HUES48 (cell line): Measurements from ENCODE around the gene RGS11.
A peak's percentile ranks its signal among the peaks of the same experiment; 100 is the strongest.

Source experiments
- H3K27ac ChIP-seq: one replicate; pipeline ENCODE4 v1.7.0; 2013; ENCODE audit warnings: low read depth, low read length, inconsistent platforms
- H3K27me3 ChIP-seq: 2 replicates; pipeline ENCODE4 v1.6.1; 2013; ENCODE audit warnings: mild to moderate bottlenecking, low read length; ENCODE audit not compliant: control insufficient read depth, insufficient read depth
- H3K36me3 ChIP-seq: 2 replicates; pipeline ENCODE4 v1.6.1; 2013; ENCODE audit warnings: low read length; ENCODE audit not compliant: control insufficient read depth, insufficient read depth
- H3K4me1 ChIP-seq: 2 replicates; pipeline ENCODE4 v1.6.1; 2013; ENCODE audit warnings: mild to moderate bottlenecking, low read length; ENCODE audit not compliant: control insufficient read depth, insufficient read depth
- H3K4me3 ChIP-seq: 2 replicates; pipeline ENCODE4 v1.5.1; 2013; ENCODE audit warnings: mild to moderate bottlenecking, low read depth, low read length
- H3K9ac ChIP-seq: 2 replicates; pipeline ENCODE4 v1.6.1; 2013; ENCODE audit warnings: mild to moderate bottlenecking, low read depth, low read length, moderate library complexity
- H3K9me3 ChIP-seq: 2 replicates; pipeline ENCODE4 v1.6.1; 2013; ENCODE audit warnings: low read length; ENCODE audit not compliant: control insufficient read depth, insufficient read depth

RGS11 gene

GRCh38 chr16:275786-276232 is at the start of gene RGS11:
Gene RGS11 (minus strand): TSS chr16:275944. CDS start chr16:275911, 33 bp downstream.
- Histone ChIP-seq H3K9ac (no peak within 1 kb of the TSS), H3K4me1 (no peaks in the 10 kb centered on the region), H3K27ac (no peak within 1 kb of the TSS), H3K4me3 (peak within 1 kb of the TSS; percentile 65), H3K36me3 (no peaks in the 10 kb centered on the region), H3K27me3 (peaks cover 37% of the 10 kb centered on the region), H3K9me3 (no peaks in the 10 kb centered on the region)

GRCh38 chr16:324451-325334 is 48.9 kb upstream of the RGS11 start:
- peaks cover 15% of the 10 kb centered on the region; the same call in 1 of the 2 replicates for H3K4me1 ChIP-seq
- no peaks in the 10 kb centered on the region for H3K9me3 ChIP-seq
- no peak overlapping the region for H3K27ac ChIP-seq
- H3K4me3 ChIP-seq, result no peak overlapping the region
- 0 out of 2 replicates have a peak overlapping the region, but pooled peaks have one; percentile 30 for H3K9ac ChIP-seq
- H3K27me3 ChIP-seq, result no peaks in the 10 kb centered on the region
- no peaks in the 10 kb centered on the region for H3K36me3 ChIP-seq

GRCh38 chr16:324201-324450 is 48.4 kb upstream of the RGS11 start:
- no peak overlapping the region for H3K4me3 ChIP-seq
- no peak overlapping the region for H3K9ac ChIP-seq
- H3K4me1 ChIP-seq, result peaks cover 18% of the 10 kb centered on the region; the same call in 1 of the 2 replicates
- H3K27ac ChIP-seq, result no peak overlapping the region
- no peaks in the 10 kb centered on the region for H3K9me3 ChIP-seq
- H3K27me3 ChIP-seq, result no peaks in the 10 kb centered on the region
- no peaks in the 10 kb centered on the region for H3K36me3 ChIP-seq

- Histone ChIP-seq H3K9ac (no peak overlapping the region), H3K4me1 (peaks cover 25% of the 10 kb centered on the region; the same call in 1 of the 2 replicates), H3K36me3 (no peaks in the 10 kb centered on the region), H3K9me3 (no peaks in the 10 kb centered on the region), H3K4me3 (no peak overlapping the region), H3K27me3 (no peaks in the 10 kb centered on the region), H3K27ac (no peak overlapping the region)
These were observed 46.9 kb upstream of the RGS11 start for GRCh38 chr16:322476-323143.

- Histone ChIP-seq H3K9ac (no peak overlapping the region), H3K4me3 (no peak overlapping the region), H3K9me3 (no peaks in the 10 kb centered on the region), H3K27ac (no peak overlapping the region), H3K27me3 (no peaks in the 10 kb centered on the region), H3K4me1 (peaks cover 25% of the 10 kb centered on the region; the same call in 1 of the 2 replicates), H3K36me3 (no peaks in the 10 kb centered on the region)
These were observed 45.8 kb upstream of the RGS11 start for GRCh38 chr16:321532-321931.

GRCh38 chr16:320206-320605 is 44.5 kb upstream of the RGS11 start:
- no peak overlapping the region for H3K9ac ChIP-seq
- H3K36me3 ChIP-seq, result no peaks in the 10 kb centered on the region
- H3K27ac ChIP-seq, result no peak overlapping the region

GRCh38 chr16:318628-319027 is 42.9 kb upstream of the RGS11 start:
- no peak overlapping the region for H3K9ac ChIP-seq

More at GRCh38 chr16:320206-320605, 44.5 kb upstream of the RGS11 start:
- no peaks in the 10 kb centered on the region for H3K9me3 ChIP-seq
- peaks cover 18% of the 10 kb centered on the region; the same call in 1 of the 2 replicates for H3K4me1 ChIP-seq
- H3K4me3 ChIP-seq, result no peak overlapping the region
- H3K27me3 ChIP-seq, result no peaks in the 10 kb centered on the region

GRCh38 chr16:317583-317982 is 41.8 kb upstream of the RGS11 start:
- H3K36me3 ChIP-seq, result peaks cover 23% of the 10 kb centered on the region
- H3K4me1 ChIP-seq, result peaks cover 10% of the 10 kb centered on the region; the same call in 1 of the 2 replicates
- no peaks in the 10 kb centered on the region for H3K27me3 ChIP-seq
- no peak overlapping the region for H3K27ac ChIP-seq
- H3K4me3 ChIP-seq, result no peak overlapping the region
- no peaks in the 10 kb centered on the region for H3K9me3 ChIP-seq
- H3K9ac ChIP-seq, result no peak overlapping the region

More at GRCh38 chr16:318628-319027, 42.9 kb upstream of the RGS11 start:
- H3K9me3 ChIP-seq, result no peaks in the 10 kb centered on the region
- no peaks in the 10 kb centered on the region for H3K27me3 ChIP-seq
- H3K4me1 ChIP-seq, result peaks cover 10% of the 10 kb centered on the region; the same call in 1 of the 2 replicates
- H3K4me3 ChIP-seq, result no peak overlapping the region
- peak overlapping the region; percentile 38 for H3K27ac ChIP-seq
- H3K36me3 ChIP-seq, result peaks cover 14% of the 10 kb centered on the region

GRCh38 chr16:316741-317464 is 41.2 kb upstream of the RGS11 start:
- Histone ChIP-seq H3K27ac (no peak overlapping the region), H3K9ac (no peak overlapping the region), H3K36me3 (peaks cover 29% of the 10 kb centered on the region), H3K4me3 (no peak overlapping the region), H3K27me3 (no peaks in the 10 kb centered on the region), H3K9me3 (no peaks in the 10 kb centered on the region), H3K4me1 (peaks cover 10% of the 10 kb centered on the region; the same call in 1 of the 2 replicates)

GRCh38 chr16:314795-315299 is 39.1 kb upstream of the RGS11 start:
- Histone ChIP-seq H3K9me3 (no peaks in the 10 kb centered on the region), H3K27ac (no peak overlapping the region), H3K36me3 (peaks cover 33% of the 10 kb centered on the region), H3K4me3 (no peak overlapping the region), H3K4me1 (peaks cover 10% of the 10 kb centered on the region; the same call in 1 of the 2 replicates), H3K9ac (no peak overlapping the region), H3K27me3 (no peaks in the 10 kb centered on the region)
